H1 (cell line): Measurements from ENCODE around the gene SCRN1. TPM values are rescaled to one million over a fixed set of nuclear protein-coding genes. Genes with fewer than 3 reads are reported as not detected.

Experiments
- CTCF ChIA-PET: fragments of 300-600 bp; sonication (Branson Sonifier 250); formaldehyde crosslinking; loops from one replicate; lab custom pipeline; 2021; ENCODE audit not compliant: partially characterized antibody; lab: Charles Lee
- POLR2A ChIA-PET: fragments of 300-600 bp; sonication (Branson Sonifier 250); formaldehyde crosslinking; loops from one replicate; lab custom pipeline; 2021; ENCODE audit warnings: inconsistent platforms; ENCODE audit not compliant: partially characterized antibody; lab: Charles Lee
- DNase-seq, 2 experiments: peaks; one replicate each; pipeline versions ENCODE4 v3.0.0 to v3.0.0-alpha.2; 2010 to 2022; ENCODE audit warnings: low spot score in 2 of 2, low read depth in 1 of 2, mixed read lengths in 1 of 2
- FAIRE-seq: peaks from 2 replicates; lab custom pipeline; 2011; peaks lifted over from hg19 to GRCh38; lab: Jason Lieb, UNC
- H2AFZ ChIP-seq: 2 replicates; pipeline ENCODE4 v1.8.1; 2012; ENCODE audit warnings: low read length, inconsistent platforms
- H2AK5ac ChIP-seq: 2 replicates; pipeline ENCODE4 v1.6.1; 2013; ENCODE audit warnings: low read depth, low read length
- H2BK120ac ChIP-seq: replicated peaks from 2 replicates; pipeline ENCODE3; 2013; ENCODE audit warnings: low read depth, low read length, inconsistent platforms
- H2BK12ac ChIP-seq: 2 replicates; pipeline ENCODE4 v1.6.1; 2013; ENCODE audit warnings: low read depth, low read length
- H2BK15ac ChIP-seq: 2 replicates; pipeline ENCODE4 v1.6.1; 2013; ENCODE audit warnings: low read length
- H2BK20ac ChIP-seq: 2 replicates; pipeline ENCODE4 v1.6.1; 2013; ENCODE audit warnings: low read length
- H2BK5ac ChIP-seq: 2 replicates; pipeline ENCODE4 v1.6.1; 2013; ENCODE audit warnings: low read depth, low read length
- H3K14ac ChIP-seq: 2 replicates; pipeline ENCODE4 v1.6.1; 2013; ENCODE audit warnings: inconsistent platforms; ENCODE audit not compliant: insufficient read length
- H3K18ac ChIP-seq: 2 replicates; pipeline ENCODE4 v1.6.1; 2013; ENCODE audit warnings: low read length; ENCODE audit errors: extremely low read depth
- H3K23ac ChIP-seq: 2 replicates; pipeline ENCODE4 v1.6.1; 2013; ENCODE audit warnings: inconsistent platforms; ENCODE audit not compliant: insufficient read length
- H3K23me2 ChIP-seq: 2 replicates; pipeline ENCODE4 v1.6.1; 2013; ENCODE audit warnings: low read depth, low read length
- H3K27ac ChIP-seq: 2 replicates; pipeline ENCODE4 v1.6.1; 2011; ENCODE audit warnings: low read depth, low read length, inconsistent platforms
- H3K27me3 ChIP-seq, 4 experiments: replicated peaks in 1 of 4; 1 replicate in 1 of 4; 2 replicates in 3 of 4; pipeline versions ENCODE4 v1.6.1 to v1.8.1; 2011 to 2013; ENCODE audit warnings: low read length in 3 of 4, mild to moderate bottlenecking in 3 of 4, inconsistent platforms in 2 of 4, mixed read lengths in 2 of 4, moderate library complexity in 1 of 4; ENCODE audit not compliant: control insufficient read depth in 3 of 4, insufficient read depth in 3 of 4; ENCODE audit errors: extremely low read depth in 1 of 4
- H3K36me3 ChIP-seq, 4 experiments: 2 replicates each; pipeline versions ENCODE4 v1.6.1 to v1.8.1; 2011 to 2013; ENCODE audit warnings: mild to moderate bottlenecking in 4 of 4, low read length in 3 of 4, moderate library complexity in 2 of 4, control low read depth in 1 of 4, inconsistent platforms in 1 of 4; ENCODE audit not compliant: insufficient read depth in 4 of 4, control insufficient read depth in 2 of 4
- H3K4ac ChIP-seq: replicated peaks from 2 replicates; pipeline ENCODE3; 2013; ENCODE audit warnings: low read length, low read depth, mixed read lengths, inconsistent platforms; ENCODE audit not compliant: insufficient read length
- H3K4me1 ChIP-seq, 4 experiments: replicated peaks in 1 of 4; 1 replicate in 1 of 4; 2 replicates in 3 of 4; pipeline versions ENCODE4 v1.6.1 to v1.8.1; 2011 to 2013; ENCODE audit warnings: low read length in 3 of 4, inconsistent platforms in 2 of 4, mixed read lengths in 1 of 4; ENCODE audit not compliant: insufficient read depth in 4 of 4, control insufficient read depth in 3 of 4
- H3K4me2 ChIP-seq, 2 experiments: 2 replicates each; pipeline versions ENCODE4 v1.6.1 to v1.8.1; 2011 to 2013; ENCODE audit warnings: low read depth in 2 of 2, low read length in 2 of 2, control low read depth in 1 of 2, inconsistent platforms in 1 of 2, mild to moderate bottlenecking in 1 of 2; ENCODE audit not compliant: insufficient read depth in 1 of 2
- H3K4me3 ChIP-seq, 4 experiments: fragments of 200-600, 300-600 bp in 1 of 4; sonication (generic), shearing (Covaris generic), sonication (Bioruptor Twin) in 1 of 4; 2 replicates each; pipeline versions ENCODE4 v1.5.1 to v1.8.1; 2011 to 2016; ENCODE audit warnings: low read length in 4 of 4, low read depth in 3 of 4, control low read depth in 2 of 4, inconsistent platforms in 2 of 4, mild to moderate bottlenecking in 2 of 4, mixed read lengths in 1 of 4, moderate library complexity in 1 of 4; ENCODE audit not compliant: insufficient read depth in 2 of 4; ENCODE audit errors: extremely low read depth in 1 of 4
- H3K56ac ChIP-seq: replicated peaks from 2 replicates; pipeline ENCODE3; 2013; ENCODE audit warnings: low read depth, mild to moderate bottlenecking, mixed read lengths, low read length, inconsistent platforms; ENCODE audit not compliant: insufficient read length
- H3K79me1 ChIP-seq: 2 replicates; pipeline ENCODE4 v1.6.1; 2013; ENCODE audit warnings: low read depth, low read length, control low read depth
- H3K79me2 ChIP-seq, 2 experiments: 2 replicates each; pipeline versions ENCODE4 v1.6.1 to v1.8.1; 2012 to 2013; ENCODE audit warnings: low read length in 2 of 2, mild to moderate bottlenecking in 2 of 2, inconsistent platforms in 1 of 2; ENCODE audit not compliant: insufficient read depth in 2 of 2, control insufficient read depth in 1 of 2
- H3K9ac ChIP-seq, 4 experiments: replicated peaks in 1 of 4; 1 replicate in 1 of 4; 2 replicates in 3 of 4; pipeline versions ENCODE4 v1.6.1 to v1.8.1; 2011 to 2013; ENCODE audit warnings: low read depth in 3 of 4, low read length in 3 of 4, control low read depth in 2 of 4, mild to moderate bottlenecking in 2 of 4, moderate library complexity in 2 of 4, inconsistent platforms in 1 of 4; ENCODE audit errors: extremely low read depth in 1 of 4
- H3K9me3 ChIP-seq, 2 experiments: 2 replicates each; pipeline versions ENCODE4 v1.6.1 to v1.8.1; 2012 to 2013; ENCODE audit warnings: mild to moderate bottlenecking in 2 of 2, moderate library complexity in 2 of 2, control low read depth in 1 of 2, inconsistent platforms in 1 of 2, low read depth in 1 of 2, low read length in 1 of 2, mixed read lengths in 1 of 2; ENCODE audit not compliant: insufficient read depth in 2 of 2
- H4K20me1 ChIP-seq, 2 experiments: replicated peaks in 1 of 2; 2 replicates each; pipeline versions ENCODE3 to v1.8.1; 2011 to 2013; ENCODE audit warnings: inconsistent platforms in 2 of 2, low read length in 2 of 2, mild to moderate bottlenecking in 1 of 2; ENCODE audit not compliant: insufficient read depth in 2 of 2, control insufficient read depth in 1 of 2
- H4K5ac ChIP-seq: 2 replicates; pipeline ENCODE4 v1.6.1; 2013; ENCODE audit warnings: low read length, low read depth, mixed read lengths, inconsistent platforms; ENCODE audit not compliant: insufficient read length
- H4K8ac ChIP-seq: 2 replicates; pipeline ENCODE4 v1.8.0; 2013; ENCODE audit warnings: mild to moderate bottlenecking, moderate library complexity, low read length, inconsistent platforms; ENCODE audit not compliant: insufficient read depth; ENCODE audit errors: extremely low read depth
- H4K91ac ChIP-seq: replicated peaks from 2 replicates; pipeline ENCODE3; 2013; ENCODE audit warnings: low read length, mixed read lengths, inconsistent platforms; ENCODE audit not compliant: insufficient read length
- RNF2 ChIP-seq: fragments of 200-900, 300-1000 bp; sonication (generic); IDR thresholded peaks from 2 replicates; pipeline ENCODE4 v1.7.1; 2016; ENCODE audit warnings: borderline replicate concordance, low read depth, mild to moderate bottlenecking, antibody characterized with exemption, low read length; ENCODE audit not compliant: poor library complexity, severe bottlenecking; ENCODE audit errors: missing control alignments
- RXRA ChIP-seq: IDR thresholded peaks from 2 replicates; pipeline ENCODE4 v1.6.1; 2011; ENCODE audit warnings: low read depth, mild to moderate bottlenecking, low read length, moderate library complexity; ENCODE audit not compliant: insufficient read depth
- SIN3A ChIP-seq, 2 experiments: IDR thresholded peaks in 1 of 2; conservative IDR thresholded peaks in 1 of 2; 2 replicates each; pipeline ENCODE4 v1.6.1; 2011 to 2012; ENCODE audit warnings: low read length in 2 of 2, improper control_type of control experiment in 1 of 2, low read depth in 1 of 2, mild to moderate bottlenecking in 1 of 2
- SP1 ChIP-seq: IDR thresholded peaks from 2 replicates; pipeline ENCODE4 v1.6.1; 2011; ENCODE audit warnings: low read depth, low read length
- whole genome bisulfite sequencing, 2 experiments: shearing (Covaris generic) in 1 of 2; methylation state at CpG; one replicate each; pipeline versions ENCODE4 v1.1.6 to v1.1.7; 2013 to 2015; ENCODE audit warnings: low lambda C conversion rate in 2 of 2, mixed read lengths in 2 of 2, inconsistent platforms in 1 of 2, low coverage in 1 of 2, missing lambda C conversion rate in 1 of 2; ENCODE audit not compliant: insufficient replicate concordance in 2 of 2, insufficient coverage in 1 of 2, insufficient read length in 1 of 2; ENCODE audit errors: extremely low coverage in 1 of 2, missing lambda C conversion rate in 1 of 2; 5-methylcytosine and 5-hydroxymethylcytosine counted together
- polyA plus RNA-seq, 7 experiments: library from polyadenylated mRNA; depleted of rRNA in 3 of 7; stranded (reverse) in 5 of 7; unstranded in 2 of 7; fragments of >200 nt in 5 of 7; fragments of 200-250 nt in 2 of 7; gene quantifications; 1 replicate in 5 of 7; 2 replicates in 1 of 7; 4 replicates in 1 of 7; pipeline versions ENCODE4 v1.2.1 to v1.2.3, GENCODE V29; 2011 to 2013; ENCODE audit warnings: missing spikeins in 2 of 7, mixed read lengths in 2 of 7
- total RNA-seq: library from RNA; stranded (reverse); fragmentation: NEBNext Ultra II Directional; extraction: Animal tissue kit (Norgen Biotek cat#: 25700); gene quantifications from 2 replicates; pipeline ENCODE4 v1.2.1, GENCODE V29; 2021
- TF ChIP-seq, protein P1 (sequence below): IDR thresholded peaks from 2 replicates; pipeline ENCODE4 v1.6.1; 2012; ENCODE audit warnings: low read length, inconsistent platforms

SCRN1 gene
- total and polyA plus RNA-seq, 2 of the 8 experiments (the other 6 are each of a cell fraction or from before 2014, with no cell fraction given): 36.0 to 75.8 TPM

DNA sequence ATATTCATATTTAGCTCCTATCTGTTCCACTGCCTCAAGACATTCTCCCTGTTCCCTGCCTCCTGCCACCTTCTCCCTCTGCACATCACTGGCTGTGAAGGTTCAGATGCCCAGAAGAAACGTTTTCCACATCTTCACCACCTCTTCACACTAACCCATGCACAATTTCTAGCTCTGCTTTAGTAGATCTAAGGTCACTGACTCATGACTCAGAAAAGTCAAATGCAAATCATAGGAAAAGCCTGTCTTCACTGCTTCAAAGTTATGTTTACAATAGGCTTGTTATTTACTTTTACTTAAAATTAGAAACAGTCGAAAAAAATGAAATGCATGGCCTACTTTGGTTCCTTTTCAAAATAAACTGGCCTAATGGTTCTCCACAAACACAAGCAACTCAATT lies 2.5 kb downstream of the SCRN1 start:
- no peak overlapping the region for H2BK5ac ChIP-seq
- H3K4me1 ChIP-seq: peaks cover 0 to 10% (median 6%) of the 10 kb centered on the region in 4 experiments; a peak in 5 of 7 replicates
- H2BK120ac ChIP-seq: no peak overlapping the region
- H3K4me3 ChIP-seq: 0 out of 8 replicates have a peak overlapping the region, but pooled peaks of 1 of the 4 experiments have one; percentile 90
- H3K4me2 ChIP-seq: peak overlapping the region in 1 of 2 experiments; percentile 91; a peak in 1 of 4 replicates
- H3K9me3 ChIP-seq: no peaks in the 10 kb centered on the region
- no peak overlapping the region for H2AK5ac ChIP-seq
- no peak overlapping the region for H3K18ac ChIP-seq
- H4K20me1 ChIP-seq: peaks cover 2 to 4% of the 10 kb centered on the region in 2 experiments
- H3K23ac ChIP-seq: no peak overlapping the region
- DNase-seq (no peak), FAIRE-seq (no peak)
- H3K27ac ChIP-seq: no peak overlapping the region
- H3K27me3 ChIP-seq: peaks cover 0 to 2% (median 0%) of the 10 kb centered on the region in 4 experiments; a peak in 1 of 7 replicates
- peaks cover 0 to 46% of the 10 kb centered on the region in 2 experiments; a peak in 3 of 4 replicates for H3K79me2 ChIP-seq
- no peak overlapping the region for H2BK12ac ChIP-seq
- H2AFZ ChIP-seq: no peak overlapping the region
- no peak overlapping the region for H4K8ac ChIP-seq
- 87% methylated on average over 2 of the region's 2 CpGs; no CpG with 5 or more reads in 1 of the 2 experiments for WGBS, 2 experiments
- H3K79me1 ChIP-seq: peaks cover 4% of the 10 kb centered on the region
- no peak overlapping the region for H2BK20ac ChIP-seq
- H3K14ac ChIP-seq: no peak overlapping the region
- H4K5ac ChIP-seq: no peak overlapping the region
- POLR2A ChIA-PET: no interaction called here
- CTCF ChIA-PET: interaction anchor here (1.4 to 2.9 kb wide), 3 partner anchors 9 to 75 kb away, joined by 5 to 21 read pairs (median 8); no protein-coding TSS in a partner anchor
- TF ChIP-seq RNF2: no peak
- no peak for TF ChIP-seq RXRA
- TF ChIP-seq, protein P1, sequence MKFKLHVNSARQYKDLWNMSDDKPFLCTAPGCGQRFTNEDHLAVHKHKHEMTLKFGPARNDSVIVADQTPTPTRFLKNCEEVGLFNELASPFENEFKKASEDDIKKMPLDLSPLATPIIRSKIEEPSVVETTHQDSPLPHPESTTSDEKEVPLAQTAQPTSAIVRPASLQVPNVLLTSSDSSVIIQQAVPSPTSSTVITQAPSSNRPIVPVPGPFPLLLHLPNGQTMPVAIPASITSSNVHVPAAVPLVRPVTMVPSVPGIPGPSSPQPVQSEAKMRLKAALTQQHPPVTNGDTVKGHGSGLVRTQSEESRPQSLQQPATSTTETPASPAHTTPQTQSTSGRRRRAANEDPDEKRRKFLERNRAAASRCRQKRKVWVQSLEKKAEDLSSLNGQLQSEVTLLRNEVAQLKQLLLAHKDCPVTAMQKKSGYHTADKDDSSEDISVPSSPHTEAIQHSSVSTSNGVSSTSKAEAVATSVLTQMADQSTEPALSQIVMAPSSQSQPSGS: no peak
- no peak for TF ChIP-seq SP1
- no peak for TF ChIP-seq SIN3A (conservative IDR thresholded peaks at IDR 0.05 in 1 of 2, IDR thresholded peaks at IDR 0.05 in 1 of 2; ENCODE audit: low read depth in 1 of 2, low read length in 2 of 2)
- no peak overlapping the region for H2BK15ac ChIP-seq
- no peaks in the 10 kb centered on the region; a peak in 1 of 8 replicates for H3K36me3 ChIP-seq
- no peak overlapping the region for H4K91ac ChIP-seq
- H3K56ac ChIP-seq: no peak overlapping the region
- no peak overlapping the region for H3K9ac ChIP-seq
- peaks cover 4% of the 10 kb centered on the region for H3K23me2 ChIP-seq
- no peak overlapping the region for H3K4ac ChIP-seq
